HepG2 (cell line): Measurements from ENCODE around the gene SLC44A4. TPM values are rescaled to one million over a fixed set of nuclear protein-coding genes. Genes with fewer than 3 reads are reported as not detected.

Experiments used
- ARNT2 ChIP-seq: sonication (generic); formaldehyde crosslinking; IDR thresholded peaks from 2 replicates; pipeline ENCODE4 v1.8.0; 2022; ENCODE audit warnings: mild to moderate bottlenecking, low read depth, missing genetic modification reagents, moderate library complexity
- CREB1 ChIP-seq, 2 experiments: fragments of 450-650 bp in 1 of 2; IDR thresholded peaks; 2 replicates each; pipeline ENCODE4 v1.6.1; 2016 to 2017; ENCODE audit warnings: control low read depth in 1 of 2, mild to moderate bottlenecking in 1 of 2, missing compliant biosample characterization in 1 of 2, missing genetic modification characterization in 1 of 2
- CREBL2 ChIP-seq: sonication (generic); formaldehyde crosslinking; IDR thresholded peaks from 2 replicates; pipeline ENCODE4 v1.8.1; 2023; ENCODE audit warnings: missing genetic modification reagents, mild to moderate bottlenecking, borderline replicate concordance
- HMG20A ChIP-seq: IDR thresholded peaks from 2 replicates; pipeline ENCODE4 v1.6.1; 2016; ENCODE audit warnings: borderline replicate concordance
- MEF2D ChIP-seq: sonication (generic); formaldehyde crosslinking; IDR thresholded peaks from 2 replicates; pipeline ENCODE4 v1.5.1; 2020; ENCODE audit warnings: mild to moderate bottlenecking, missing genetic modification reagents
- MZF1 ChIP-seq: sonication (generic); formaldehyde crosslinking; IDR thresholded peaks from 2 replicates; pipeline ENCODE4 v1.8.1; 2023; ENCODE audit warnings: mild to moderate bottlenecking, missing genetic modification reagents, borderline replicate concordance
- NCOA1 ChIP-seq: sonication (generic); formaldehyde crosslinking; IDR thresholded peaks from 2 replicates; pipeline ENCODE4 v1.9.0; 2021; ENCODE audit warnings: missing genetic modification reagents
- NFE2L1 ChIP-seq: sonication (generic); formaldehyde crosslinking; IDR thresholded peaks from 2 replicates; pipeline ENCODE4 v1.4.0; 2020; ENCODE audit warnings: missing genetic modification reagents, mild to moderate bottlenecking, borderline replicate concordance
- PLRG1 ChIP-seq: fragments of 450-650 bp; conservative IDR thresholded peaks from 2 replicates; pipeline ENCODE4 v1.6.1; 2016
- SALL1 ChIP-seq: sonication (generic); formaldehyde crosslinking; IDR thresholded peaks from 2 replicates; pipeline ENCODE4 v1.8.0; 2022; ENCODE audit warnings: mild to moderate bottlenecking, missing genetic modification reagents
- SMAD3 ChIP-seq: sonication (generic); formaldehyde crosslinking; IDR thresholded peaks from 2 replicates; pipeline ENCODE4 v1.4.0; 2020; ENCODE audit warnings: missing genetic modification reagents
- SMAD9 ChIP-seq: sonication (generic); formaldehyde crosslinking; IDR thresholded peaks from 2 replicates; pipeline ENCODE4 v1.5.1; 2020; ENCODE audit warnings: mild to moderate bottlenecking, missing genetic modification reagents
- SUZ12 ChIP-seq: fragments of 150-350 bp; IDR thresholded peaks from 2 replicates; pipeline ENCODE4 v1.6.1; 2014; ENCODE audit warnings: low read depth, low read length
- ZBTB4 ChIP-seq: sonication (generic); formaldehyde crosslinking; IDR thresholded peaks from 2 replicates; pipeline ENCODE4 v1.4.0; 2020; ENCODE audit warnings: missing genetic modification reagents, mild to moderate bottlenecking, borderline replicate concordance
- ZNF24 ChIP-seq: fragments of 450-650 bp; IDR thresholded peaks from 2 replicates; pipeline ENCODE4 v1.6.1; 2017; ENCODE audit warnings: antibody characterized with exemption, mild to moderate bottlenecking
- ZNF432 ChIP-seq: sonication (generic); formaldehyde crosslinking; IDR thresholded peaks from 2 replicates; pipeline ENCODE4 v1.5.0; 2020; ENCODE audit warnings: missing genetic modification reagents, mild to moderate bottlenecking, borderline replicate concordance
- ZNF460 ChIP-seq: sonication (generic); formaldehyde crosslinking; IDR thresholded peaks from 2 replicates; pipeline ENCODE4 v1.5.1; 2020; ENCODE audit warnings: missing genetic modification reagents, mild to moderate bottlenecking, borderline replicate concordance
- ZNF543 ChIP-seq: sonication (generic); formaldehyde crosslinking; IDR thresholded peaks from 2 replicates; pipeline ENCODE4 v1.4.0; 2020; ENCODE audit warnings: mild to moderate bottlenecking, missing genetic modification reagents
- ZNF567 ChIP-seq: sonication (generic); formaldehyde crosslinking; IDR thresholded peaks from 2 replicates; pipeline ENCODE4 v1.8.1; 2023; ENCODE audit warnings: mild to moderate bottlenecking, missing genetic modification reagents, borderline replicate concordance
- ZNF704 ChIP-seq: sonication (generic); formaldehyde crosslinking; IDR thresholded peaks from 2 replicates; pipeline ENCODE4 v1.8.1; 2023; ENCODE audit warnings: mild to moderate bottlenecking, inconsistent platforms, moderate library complexity, missing genetic modification reagents, borderline replicate concordance
- ZNF747 ChIP-seq: sonication (generic); formaldehyde crosslinking; IDR thresholded peaks from 2 replicates; pipeline ENCODE4 v1.8.1; 2023; ENCODE audit warnings: missing genetic modification reagents, mild to moderate bottlenecking, borderline replicate concordance
- ZNF788 ChIP-seq: sonication (generic); formaldehyde crosslinking; IDR thresholded peaks from 2 replicates; pipeline ENCODE4 v1.5.0; 2020; ENCODE audit warnings: mild to moderate bottlenecking, missing genetic modification reagents, borderline replicate concordance
- polyA plus RNA-seq, 8 experiments: library from polyadenylated mRNA; depleted of rRNA in 3 of 8; stranded (reverse) in 7 of 8; unstranded in 1 of 8; fragments of >200 nt; fragmentation: Illumina TruSeq in 4 of 8; extraction: Trizol in 4 of 8; gene quantifications; 2 replicates each; pipeline versions ENCODE4 v1.2.1 to v1.2.3, GENCODE V29; 2011 to 2016; ENCODE audit warnings: low read depth in 4 of 8, missing spikeins in 1 of 8, mixed read lengths in 1 of 8; ENCODE audit not compliant: insufficient read depth in 1 of 8
- total RNA-seq, 5 experiments: library from RNA; depleted of rRNA; stranded (reverse); fragments of >200 nt; fragmentation: Illumina TruSeq; extraction: Trizol; gene quantifications; 2 replicates each; pipeline ENCODE4 v1.2.3, GENCODE V29; 2016; ENCODE audit warnings: low read depth in 1 of 5

SLC44A4 gene
- total and polyA plus RNA-seq, 2 of the 13 experiments (the other 11 are each of a cell fraction or from before 2014, with no cell fraction given), result 3.5 to 5.9 TPM

- no peak for TF ChIP-seq ZNF704 (CRISPR knock-in tag)
- TF ChIP-seq ZNF747 (CRISPR knock-in tag), result peak; percentile 84
- TF ChIP-seq NCOA1 (CRISPR knock-in tag), result no peak
- TF ChIP-seq CREB1 (IDR thresholded peaks at IDR 0.05), result 0 out of 2 replicates have a peak, but pooled peaks have one; percentile 13
- TF ChIP-seq CREB1 (CRISPR knock-in tag; IDR thresholded peaks at IDR 0.05), result no peak
- no peak for TF ChIP-seq SMAD3 (CRISPR knock-in tag)
- no peak for TF ChIP-seq SUZ12
- TF ChIP-seq MEF2D (CRISPR knock-in tag), result no peak
- peak; percentile 64; the same call in 1 of the 2 replicates for TF ChIP-seq ZNF788 (CRISPR knock-in tag)
- no peak; the same call in 1 of the 2 replicates for TF ChIP-seq ZNF567 (CRISPR knock-in tag)
- no peak for TF ChIP-seq ZNF24
- no peak for TF ChIP-seq NFE2L1
- no peak for TF ChIP-seq CREBL2
- TF ChIP-seq MZF1 (CRISPR knock-in tag), result no peak
- TF ChIP-seq SMAD9 (CRISPR knock-in tag), result no peak
- TF ChIP-seq ZNF432, result no peak
- peak; percentile 40; the same call in 1 of the 2 replicates for TF ChIP-seq ARNT2 (CRISPR knock-in tag)
- TF ChIP-seq ZNF460 (CRISPR knock-in tag), result no peak
- peak; percentile 69 for TF ChIP-seq SALL1 (CRISPR knock-in tag)
- no peak for TF ChIP-seq ZBTB4 (CRISPR knock-in tag)
- no peak for TF ChIP-seq ZNF543
- TF ChIP-seq PLRG1, result no peak
- no peak for TF ChIP-seq HMG20A
Measured at GRCh38 chr6:31901953-31902643, 23.3 kb upstream of the SLC44A4 start, which contains the start of gene ZBTB12 (continued).
